ENCODE results near the gene OIP5. TPM values are rescaled to one million over a fixed set of nuclear protein-coding genes. Genes with fewer than 3 reads are reported as not detected.

The OIP5 gene
- total and polyA plus RNA-seq, 2 donors (not counting 3 experiments of a cell fraction or from before 2014, with no cell fraction given), result 11.4 to 11.8 TPM

- Histone ChIP-seq H3K79me2 (ENCODE audit: control insufficient read depth, insufficient read depth, low read length) (no peaks in the 10 kb centered on the region), H3K27ac (ENCODE audit: insufficient read depth, low read depth, low read length) (no peak overlapping the region), H3K9ac (replicated peaks; ENCODE audit: extremely low read depth, insufficient read depth, low read length) (no peak overlapping the region), H3K36me3 (ENCODE audit: control insufficient read depth in 2 of 2, extremely low read depth in 1 of 2, insufficient read depth in 2 of 2, low read length in 2 of 2) (peaks cover 2 to 9% of the 10 kb centered on the region in 2 experiments), H3K4me3 (replicated peaks in 1 of 3; ENCODE audit: insufficient read depth in 1 of 3, low read depth in 1 of 3, low read length in 3 of 3) (no peak overlapping the region), H4K20me1 (replicated peaks; ENCODE audit: control insufficient read depth, extremely low read depth, insufficient read depth, low read length) (no peaks in the 10 kb centered on the region), H3K27me3 (ENCODE audit: control insufficient read depth in 2 of 2, insufficient read depth in 2 of 2, low read length in 2 of 2) (no peaks in the 10 kb centered on the region), H3K9me1 (replicated peaks; ENCODE audit: control insufficient read depth, extremely low read depth, insufficient read depth, low read length) (no peaks in the 10 kb centered on the region), H3K9me3 (replicated peaks; ENCODE audit: control insufficient read depth, insufficient read depth, low read length) (no peaks in the 10 kb centered on the region), H2AFZ (ENCODE audit: low read depth, low read length) (no peak overlapping the region), H3K4me1 (ENCODE audit: control insufficient read depth, extremely low read depth, insufficient read depth, low read length) (peaks cover 6% of the 10 kb centered on the region), H3K4me2 (ENCODE audit: insufficient read depth, low read length) (no peak overlapping the region)
- no TSS peak for BruUV-seq (replicated peaks)
- TF ChIP-seq MYC (IDR thresholded peaks at IDR 0.05; ENCODE audit: low read depth, low read length) (no peak), POLR2AphosphoS5 (IDR thresholded peaks at IDR 0.05; ENCODE audit: insufficient read depth, low read depth, low read length) (no peak), CTCF (IDR thresholded peaks at IDR 0.05; ENCODE audit: extremely low read depth in 1 of 2, insufficient read depth in 1 of 2, low read depth in 1 of 2, low read length in 2 of 2) (no peak), MAX (IDR thresholded peaks at IDR 0.05; ENCODE audit: insufficient read depth, insufficient read length) (no peak), JUN (IDR thresholded peaks at IDR 0.05; ENCODE audit: borderline replicate concordance, insufficient read depth, insufficient read length, low read depth) (no peak), EZH2 (IDR thresholded peaks at IDR 0.05; ENCODE audit: borderline replicate concordance, low read depth, low read length, severe bottlenecking) (no peak), FOS (IDR thresholded peaks at IDR 0.05; ENCODE audit: borderline replicate concordance, insufficient read depth, low read length) (no peak), POLR2A (IDR thresholded peaks at IDR 0.05; ENCODE audit: low read depth, low read length) (no peak), GATA2 (IDR thresholded peaks at IDR 0.05; ENCODE audit: insufficient read depth, insufficient read length, low read depth, low read length) (no peak)
- FAIRE-seq, result no peak
- dilution Hi-C loops (cut with MboI; ENCODE audit: extremely low pct_ligation_motif_present, low sequenced_read_pairs), result no loop called here
- CTCF ChIA-PET, result interaction anchor here (0.6 kb wide), 1 partner anchor 86 kb away, joined by 3 read pairs; no protein-coding TSS in a partner anchor
- POLR2A ChIA-PET, result no interaction called here
- no peak for DNase-seq (ENCODE audit: low read depth, low spot score)
- intact Hi-C loops (cut with micrococcal nuclease), result no loop called here
Observed at GRCh38 chr15:41259546-41260189, 72.7 kb downstream of the OIP5 start.

Other genes with a start within 250 kb of the OIP5 start
- 22.9 and 29.1 TPM in 2 replicates for gene INO80, start 216.3 kb downstream of the OIP5 start, total RNA-seq
- 4.4 and 5.7 TPM in 2 replicates for gene INO80, start 216.3 kb downstream of the OIP5 start, polyA plus RNA-seq
- not detected in 2 replicates for gene EXD1, start 101.8 kb downstream of the OIP5 start, total RNA-seq
- not detected in 2 replicates for gene EXD1, start 101.8 kb downstream of the OIP5 start, polyA plus RNA-seq
- gene CHP1, start 101.3 kb downstream of the OIP5 start, total RNA-seq, result 84.4 and 96.2 TPM in 2 replicates
- gene CHP1, start 101.3 kb downstream of the OIP5 start, polyA plus RNA-seq, result 42.4 and 49.1 TPM in 2 replicates
- 101 and 109 TPM in 2 replicates for gene NUSAP1, start 290 bp upstream of the OIP5 start, total RNA-seq
- gene NUSAP1, start 290 bp upstream of the OIP5 start, polyA plus RNA-seq, result 42.5 and 43.0 TPM in 2 replicates
- gene NDUFAF1, start 69.9 kb upstream of the OIP5 start, total RNA-seq, result 18.0 and 19.1 TPM in 2 replicates
- 8.8 and 12.6 TPM in 2 replicates for gene NDUFAF1, start 69.9 kb upstream of the OIP5 start, polyA plus RNA-seq
- gene RTF1, start 84.5 kb upstream of the OIP5 start, total RNA-seq, result 36.8 and 40.6 TPM in 2 replicates
- gene RTF1, start 84.5 kb upstream of the OIP5 start, polyA plus RNA-seq, result 15.8 and 19.2 TPM in 2 replicates
- gene ITPKA, start 161.3 kb upstream of the OIP5 start, total RNA-seq, result 0.18 and 0.66 TPM in 2 replicates
- gene ITPKA, start 161.3 kb upstream of the OIP5 start, polyA plus RNA-seq, result 0.14 and 0.25 TPM in 2 replicates
- 0.15 and 0.21 TPM in 2 replicates for gene LTK, start 181.2 kb upstream of the OIP5 start, total RNA-seq
- 0.17 and 0.18 TPM in 2 replicates for gene LTK, start 181.2 kb upstream of the OIP5 start, polyA plus RNA-seq
- 40.0 and 41.3 TPM in 2 replicates for gene RPAP1, start 211.7 kb upstream of the OIP5 start, total RNA-seq
- gene RPAP1, start 211.7 kb upstream of the OIP5 start, polyA plus RNA-seq, result 18.5 and 18.7 TPM in 2 replicates
- 14.5 and 18.8 TPM in 2 replicates for gene TYRO3, start 226.6 kb upstream of the OIP5 start, total RNA-seq
- 13.3 and 14.1 TPM in 2 replicates for gene TYRO3, start 226.6 kb upstream of the OIP5 start, polyA plus RNA-seq

All from endothelial cell of umbilical vein (primary cell).